SK-N-SH (cell line): ENCODE data around the gene TM4SF4. TPM values are rescaled to one million over a fixed set of nuclear protein-coding genes. Genes with fewer than 3 reads are reported as not detected.

ENCODE experiments used
- CTCF ChIA-PET: fragments of 300-600, 350-600 bp; formaldehyde crosslinking; extraction: SDS; loops from one replicate; lab custom pipeline; 2021; lab: Yijun Ruan, JAX
- POLR2A ChIA-PET: fragments of 350-600 bp; sonication (Branson Sonifier 250); formaldehyde crosslinking; extraction: SDS; loops from one replicate; lab custom pipeline; 2020; ENCODE audit warnings: antibody characterized with exemption, inconsistent platforms; lab: Yijun Ruan, JAX
- DNase-seq: peaks from one replicate; pipeline ENCODE4 v3.0.0; 2012
- H2AFZ ChIP-seq: fragments of 200-600 bp; sonication (generic); 2 replicates; pipeline ENCODE4 v1.8.1; 2016; ENCODE audit warnings: antibody characterized with exemption, mild to moderate bottlenecking, low read depth
- H3F3A ChIP-seq: fragments of 200-600 bp; sonication (generic); replicated peaks from 2 replicates; pipeline ENCODE3; 2016; ENCODE audit warnings: antibody characterized with exemption, mild to moderate bottlenecking; ENCODE audit not compliant: insufficient read depth
- H3K27ac ChIP-seq, 2 experiments: fragments of 200-500 bp in 1 of 2; fragments of 200-600 bp in 1 of 2; sonication (Bioruptor generic) in 1 of 2; sonication (generic), shearing (Covaris generic) in 1 of 2; 2 replicates each; pipeline versions ENCODE4 v1.5.1 to v1.6.1; 2014 to 2016; ENCODE audit warnings: low read depth in 2 of 2, inconsistent platforms in 1 of 2, low read length in 1 of 2, mild to moderate bottlenecking in 1 of 2, mixed read lengths in 1 of 2
- H3K27me3 ChIP-seq: fragments of 200-600 bp; sonication (generic), shearing (Covaris generic); 2 replicates; pipeline ENCODE4 v1.6.1; 2016; ENCODE audit warnings: mixed run types; ENCODE audit not compliant: insufficient read depth
- H3K36me3 ChIP-seq, 2 experiments: fragments of 200-500 bp in 1 of 2; fragments of 200-600 bp in 1 of 2; sonication (Bioruptor generic) in 1 of 2; sonication (generic) in 1 of 2; replicated peaks in 1 of 2; 2 replicates each; pipeline versions ENCODE3 to v1.5.1; 2014 to 2016; ENCODE audit warnings: low read length in 1 of 2, mild to moderate bottlenecking in 1 of 2; ENCODE audit not compliant: insufficient read depth in 2 of 2, control insufficient read depth in 1 of 2
- H3K4me1 ChIP-seq, 2 experiments: fragments of 200-500 bp in 1 of 2; fragments of 200-600 bp in 1 of 2; sonication (Bioruptor generic) in 1 of 2; sonication (generic), shearing (Covaris generic) in 1 of 2; 2 replicates each; pipeline versions ENCODE4 v1.5.1 to v1.6.1; 2014 to 2016; ENCODE audit warnings: low read depth in 1 of 2, low read length in 1 of 2, mixed run types in 1 of 2; ENCODE audit not compliant: insufficient read depth in 2 of 2, control insufficient read depth in 1 of 2
- H3K4me2 ChIP-seq: fragments of 200-600 bp; sonication (generic), shearing (Covaris generic); 2 replicates; pipeline ENCODE4 v1.6.1; 2017; ENCODE audit warnings: mixed run types
- H3K4me3 ChIP-seq, 2 experiments: fragments of 200-500 bp in 1 of 2; fragments of 200-600 bp in 1 of 2; sonication (Bioruptor generic) in 1 of 2; sonication (generic), shearing (Covaris generic) in 1 of 2; 2 replicates each; pipeline versions ENCODE4 v1.5.1 to v1.8.1; 2014 to 2016; ENCODE audit warnings: low read depth in 2 of 2, inconsistent platforms in 1 of 2, low read length in 1 of 2, mild to moderate bottlenecking in 1 of 2, mixed read lengths in 1 of 2, moderate library complexity in 1 of 2
- H3K79me2 ChIP-seq: fragments of 200-600 bp; sonication (generic); 2 replicates; pipeline ENCODE4 v1.8.1; 2017; ENCODE audit warnings: mild to moderate bottlenecking; ENCODE audit not compliant: insufficient read depth
- H3K9ac ChIP-seq: fragments of 200-600 bp; sonication (generic); 2 replicates; pipeline ENCODE4 v1.6.1; 2017; ENCODE audit warnings: mixed run types
- H3K9me2 ChIP-seq: fragments of 200-600 bp; sonication (generic); 2 replicates; pipeline ENCODE4 v1.6.1; 2017; ENCODE audit warnings: mixed run types
- H3K9me3 ChIP-seq: fragments of 200-600 bp; sonication (generic); 2 replicates; pipeline ENCODE4 v1.6.1; 2017; ENCODE audit warnings: mixed run types, mild to moderate bottlenecking, moderate library complexity
- H4K20me1 ChIP-seq: fragments of 200-600 bp; sonication (generic); 2 replicates; pipeline ENCODE4 v1.6.1; 2017; ENCODE audit warnings: mild to moderate bottlenecking, mixed run types; ENCODE audit not compliant: insufficient read depth
- EP300 ChIP-seq, 2 experiments: IDR thresholded peaks; 2 replicates each; pipeline versions ENCODE4 v1.4.0 to v1.6.1; 2012; ENCODE audit warnings: borderline replicate concordance in 1 of 2, low read depth in 1 of 2, low read length in 1 of 2
- FOXJ3 ChIP-seq: sonication (generic); formaldehyde crosslinking; IDR thresholded peaks from 2 replicates; pipeline ENCODE4 v1.5.1; 2020; ENCODE audit warnings: mild to moderate bottlenecking, missing genetic modification reagents
- FOXM1 ChIP-seq: IDR thresholded peaks from 2 replicates; pipeline ENCODE4 v1.4.0; 2012; ENCODE audit warnings: low read depth, mild to moderate bottlenecking
- IRF3 ChIP-seq: fragments of 150-350 bp; IDR thresholded peaks from 2 replicates; pipeline ENCODE4 v1.6.1; 2016; ENCODE audit warnings: mild to moderate bottlenecking, low read depth, low read length
- MAX ChIP-seq: IDR thresholded peaks from 2 replicates; pipeline ENCODE4 v1.4.0; 2012; ENCODE audit warnings: low read depth
- MEF2A ChIP-seq: IDR thresholded peaks from 2 replicates; pipeline ENCODE4 v1.4.0; 2012; ENCODE audit warnings: low read depth, borderline replicate concordance
- MXI1 ChIP-seq: IDR thresholded peaks from 2 replicates; pipeline ENCODE4 v1.6.1; 2012; ENCODE audit warnings: mild to moderate bottlenecking, low read depth, low read length, improper control_type of control experiment
- NFIC ChIP-seq: IDR thresholded peaks from 2 replicates; pipeline ENCODE4 v1.4.0; 2012; ENCODE audit warnings: borderline replicate concordance
- NRF1 ChIP-seq: IDR thresholded peaks from 2 replicates; pipeline ENCODE4 v1.6.1; 2012; ENCODE audit warnings: low read depth, mild to moderate bottlenecking, low read length
- POLR2AphosphoS5 ChIP-seq: IDR thresholded peaks from 2 replicates; pipeline ENCODE4 v1.6.1; 2012; ENCODE audit warnings: low read depth, low read length
- RCOR1 ChIP-seq: fragments of 150-350 bp; IDR thresholded peaks from 2 replicates; pipeline ENCODE4 v1.6.1; 2017; ENCODE audit warnings: antibody characterized with exemption, low read length
- RFX5 ChIP-seq: IDR thresholded peaks from 2 replicates; pipeline ENCODE4 v1.6.1; 2012; ENCODE audit warnings: mild to moderate bottlenecking, improper control_type of control experiment, low read length
- SIN3A ChIP-seq: IDR thresholded peaks from 2 replicates; pipeline ENCODE4 v1.6.1; 2012; ENCODE audit warnings: low read depth, mild to moderate bottlenecking, low read length, moderate library complexity, borderline replicate concordance
- TCF12 ChIP-seq: IDR thresholded peaks from 2 replicates; pipeline ENCODE4 v1.4.0; 2012
- USF1 ChIP-seq: IDR thresholded peaks from 2 replicates; pipeline ENCODE4 v1.4.0; 2012; ENCODE audit warnings: low read depth, borderline replicate concordance
- YY1 ChIP-seq: IDR thresholded peaks from 2 replicates; pipeline ENCODE4 v1.4.0; 2012; ENCODE audit warnings: low read depth, mild to moderate bottlenecking
- WGBS: methylation state at CpG from one replicate; pipeline ENCODE4 v1.1.6; 2017; ENCODE audit warnings: low lambda C conversion rate; 5-methylcytosine and 5-hydroxymethylcytosine counted together
- polyA plus RNA-seq, 3 experiments: library from polyadenylated mRNA; depleted of rRNA; stranded (reverse); fragments of >200 nt; gene quantifications; 2 replicates each; pipeline ENCODE4 v1.2.3, GENCODE V29; 2012

TM4SF4 gene
- polyA plus RNA-seq, 1 of the 3 experiments (the other 2 are of a cell fraction), result 0.08 TPM

- peak; percentile 63; the same call in 1 of the 2 replicates for TF ChIP-seq TCF12
- TF ChIP-seq YY1, result no peak
- 69% methylated on average over 2 of the region's 2 CpGs for WGBS
- ChIA-PET CTCF (interaction anchor here (1.1 to 2.3 kb wide), 2 partner anchors 14 to 172 kb away, joined by 3 to 8 read pairs; no protein-coding TSS in a partner anchor), POLR2A (no interaction called here)
- peaks cover 9 to 10% of the 10 kb centered on the region in 2 experiments for H3K36me3 ChIP-seq
- H3K27ac ChIP-seq, result peak overlapping the region in 1 of 2 experiments; percentile 70; a peak in 2 of 4 replicates
- H3K9me2 ChIP-seq, result no peaks in the 10 kb centered on the region
- no peak overlapping the region for H2AFZ ChIP-seq
- DNase-seq, result no peak
- no peak overlapping the region for H3K4me2 ChIP-seq
- peaks cover 24 to 44% of the 10 kb centered on the region in 2 experiments for H3K4me1 ChIP-seq
- no peaks in the 10 kb centered on the region for H4K20me1 ChIP-seq
- H3K27me3 ChIP-seq, result no peaks in the 10 kb centered on the region
- H3F3A ChIP-seq, result peaks cover 39% of the 10 kb centered on the region
- no peak overlapping the region for H3K9ac ChIP-seq
- no peak overlapping the region for H3K4me3 ChIP-seq
- H3K79me2 ChIP-seq, result peaks cover 36% of the 10 kb centered on the region
- no peaks in the 10 kb centered on the region for H3K9me3 ChIP-seq
Observed at GRCh38 chr3:149545049-149545448, 70.6 kb downstream of the TM4SF4 start.

GRCh38 chr3:149547413-149547812 is 72.9 kb downstream of the TM4SF4 start:
- TF ChIP-seq TCF12, result no peak
- no peak for TF ChIP-seq NRF1
- no peak for TF ChIP-seq RCOR1
- no peak for TF ChIP-seq RFX5
- no peak for TF ChIP-seq NFIC
- TF ChIP-seq YY1, result no peak
- TF ChIP-seq MXI1, result no peak
- no peak for TF ChIP-seq POLR2AphosphoS5
- TF ChIP-seq EP300 (IDR thresholded peaks at IDR 0.05; ENCODE audit: borderline replicate concordance in 1 of 2, low read depth in 1 of 2, low read length in 1 of 2), result no peak
- no peak for TF ChIP-seq IRF3
- no peak for TF ChIP-seq MEF2A
- no peak for TF ChIP-seq FOXM1
- TF ChIP-seq SIN3A, result no peak
- no peak for TF ChIP-seq MAX
- TF ChIP-seq FOXJ3 (CRISPR knock-in tag), result no peak
- no peak for TF ChIP-seq USF1
- Histone ChIP-seq H3F3A (peaks cover 16% of the 10 kb centered on the region), H3K79me2 (peaks cover 56% of the 10 kb centered on the region), H3K4me1 (peaks cover 19 to 27% of the 10 kb centered on the region in 2 experiments; a peak in 3 of 4 replicates), H3K4me3 (no peak overlapping the region), H3K9ac (peak overlapping the region; percentile 47; the same call in 1 of the 2 replicates), H3K4me2 (peak overlapping the region; percentile 64), H2AFZ (no peak overlapping the region), H3K9me2 (no peaks in the 10 kb centered on the region), H3K36me3 (peaks cover 0 to 9% of the 10 kb centered on the region in 2 experiments), H4K20me1 (no peaks in the 10 kb centered on the region), H3K27ac (peak overlapping the region; percentile 78 to 87), H3K9me3 (no peaks in the 10 kb centered on the region), H3K27me3 (no peaks in the 10 kb centered on the region)
- ChIA-PET POLR2A (no interaction called here), CTCF (interaction anchor here (0.7 to 0.9 kb wide), 2 partner anchors 21 to 40 kb away, joined by 3 read pairs; no protein-coding TSS in a partner anchor)
- WGBS, result 92% methylated on average over 9 of the region's 9 CpGs
- no peak for DNase-seq
